Right renal pelvis (tissue), 4 donors: ENCODE data around the gene PALM2AKAP2. TPM values are rescaled to one million over a fixed set of nuclear protein-coding genes. Genes with fewer than 3 reads are reported as not detected.
"Not testable (repeated sequence)": the region's sequence is repeated elsewhere in the genome, so short reads cannot be mapped to it uniquely, and the experiment has no call there.

Experiments
- DNase-seq, 4 donors: peaks; one replicate each; pipeline ENCODE4 v3.0.0-alpha.2; 2013; ENCODE audit warnings: low read depth in 4 of 4, low spot score in 3 of 4, missing footprints in 1 of 4
- polyA plus RNA-seq, 4 donors: library from polyadenylated mRNA; unstranded; fragments of 120-200 nt; gene quantifications; one replicate each; pipeline ENCODE4 v1.2.1, GENCODE V29; 2013; ENCODE audit not compliant: insufficient read length in 4 of 4

The PALM2AKAP2 gene
- polyA plus RNA-seq, 4 donors, result 7.0 to 12.3 (median 9.2) TPM

DNA sequence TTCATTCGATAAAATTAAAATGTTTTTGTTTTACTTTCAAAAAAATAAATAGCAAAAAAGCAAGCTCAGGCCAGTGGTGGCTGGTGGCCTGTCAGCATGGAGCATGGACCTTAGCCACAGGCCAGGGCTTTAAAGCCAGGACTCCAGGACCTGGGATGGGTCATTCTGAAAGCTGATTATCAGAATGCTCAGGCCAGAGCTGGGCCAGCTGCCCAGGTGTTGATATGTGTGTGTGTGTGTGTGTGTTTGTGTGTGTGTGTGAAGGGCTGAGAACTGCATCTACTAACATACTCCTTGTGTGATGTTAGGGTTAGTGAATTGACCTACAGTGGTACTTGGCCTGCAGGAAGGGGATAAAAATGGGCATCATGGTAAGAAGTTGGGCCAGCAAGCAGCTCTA, 21.5 kb downstream of the PALM2AKAP2 start:
- DNase-seq, result no peak

DNA sequence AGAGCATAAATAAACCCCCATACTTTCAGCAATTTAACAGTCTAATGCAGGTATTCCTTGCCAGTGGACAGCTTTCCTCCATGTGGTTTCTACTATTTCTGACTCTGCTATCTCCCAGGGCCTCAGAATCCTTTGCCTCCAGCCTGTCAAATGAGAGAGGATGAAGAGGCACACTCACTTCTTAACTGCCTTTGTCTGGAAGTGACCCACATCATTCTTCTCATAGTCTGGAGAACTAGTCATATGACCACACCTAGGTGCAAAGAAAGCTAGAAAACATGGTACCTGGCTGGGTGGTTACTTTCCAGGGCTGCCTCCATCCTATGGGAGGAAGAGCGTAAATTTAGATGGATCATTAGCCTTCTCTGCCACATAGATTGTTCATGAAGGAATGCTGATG, 22.5 kb downstream of the PALM2AKAP2 start:
- DNase-seq, result no peak

DNA sequence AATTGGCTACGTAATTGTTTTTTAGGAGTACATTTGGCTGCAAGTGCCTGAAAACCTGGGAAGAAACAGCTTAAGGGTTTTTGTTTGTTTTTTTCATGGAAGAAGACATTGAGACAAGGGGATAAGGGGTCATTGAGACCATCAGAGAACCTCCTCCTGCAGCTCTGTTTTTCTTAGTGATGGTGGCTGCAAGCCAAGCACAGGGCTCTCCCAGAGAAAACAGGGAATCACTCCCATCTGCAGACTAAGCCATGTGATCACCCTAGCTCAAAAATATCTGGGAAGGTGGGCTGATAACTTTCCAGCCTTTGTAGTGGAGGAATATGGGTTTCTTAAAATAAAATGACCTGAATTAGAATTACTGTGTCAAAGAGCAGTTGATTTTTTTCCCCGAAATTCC, 25.1 kb downstream of the PALM2AKAP2 start:
- no peak for DNase-seq

DNA sequence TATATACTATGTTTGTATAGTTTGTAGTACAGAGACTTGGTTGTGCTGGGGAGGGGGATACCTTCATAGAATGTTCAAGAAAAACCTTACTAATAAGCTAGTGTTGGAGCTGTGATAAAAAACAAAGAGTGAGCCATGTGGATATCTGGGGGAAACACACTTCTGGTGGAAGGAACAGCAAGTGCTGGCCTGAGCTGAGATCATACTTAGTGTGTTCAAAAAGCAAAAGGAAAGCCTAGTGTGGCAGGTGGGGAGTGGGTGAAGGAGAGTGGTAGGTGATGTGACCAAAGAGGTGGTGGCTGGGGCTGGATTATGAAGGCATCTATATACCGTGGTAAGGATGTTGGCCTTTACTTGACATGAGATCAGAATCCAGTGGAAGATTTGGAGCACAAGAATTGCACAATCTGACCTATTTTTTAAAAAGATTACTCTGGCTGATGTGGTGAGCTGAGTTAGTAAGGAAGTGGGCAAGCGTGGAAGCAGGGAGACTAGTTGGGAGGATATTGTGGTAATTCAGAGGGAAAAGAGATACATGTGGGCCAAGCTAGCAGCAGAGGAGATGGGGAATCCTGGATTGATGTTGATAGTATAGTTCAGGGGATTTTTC, 26.6 kb downstream of the PALM2AKAP2 start:
- DNase-seq, result no peak

DNA sequence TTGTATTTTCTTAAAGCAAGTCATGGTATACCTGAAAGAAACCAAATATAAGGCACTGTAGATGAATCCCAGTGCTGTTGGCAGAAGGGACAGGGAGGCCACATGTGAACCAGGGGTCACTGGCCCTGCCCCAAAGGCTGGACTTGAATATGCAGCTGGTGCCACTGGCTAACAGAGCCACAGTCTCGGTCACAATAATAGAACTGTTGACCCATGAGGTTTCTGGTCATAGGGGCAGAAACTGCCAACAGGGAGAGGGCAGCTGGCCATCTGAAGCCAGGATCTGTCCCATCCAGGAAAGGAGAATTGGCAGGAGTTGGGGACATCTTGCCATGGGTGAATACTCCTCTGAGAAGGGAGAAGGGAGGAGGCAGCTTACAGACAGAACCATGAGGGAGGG, 31.9 kb downstream of the PALM2AKAP2 start:
- DNase-seq, result no peak

DNA sequence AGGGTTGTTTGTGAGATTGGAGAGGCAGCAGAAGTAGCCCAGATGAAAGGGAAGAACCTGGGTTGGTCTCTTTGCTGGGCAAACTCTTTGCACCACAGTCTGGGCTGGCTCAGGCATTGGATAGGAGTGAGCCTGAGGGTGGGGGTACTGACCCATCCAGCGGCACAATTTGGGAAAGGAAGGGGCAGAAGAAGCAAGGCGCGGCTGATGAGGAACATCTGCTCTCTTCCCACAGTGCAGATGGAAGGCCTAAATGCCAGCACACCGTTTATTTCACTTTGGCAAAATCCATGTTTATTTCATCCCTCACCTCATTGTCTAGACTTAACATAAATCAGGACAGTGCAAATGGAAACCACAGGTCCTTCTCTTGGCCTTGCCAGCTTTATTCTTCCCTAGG, 32.3 kb downstream of the PALM2AKAP2 start:
- DNase-seq, result no peak

DNA sequence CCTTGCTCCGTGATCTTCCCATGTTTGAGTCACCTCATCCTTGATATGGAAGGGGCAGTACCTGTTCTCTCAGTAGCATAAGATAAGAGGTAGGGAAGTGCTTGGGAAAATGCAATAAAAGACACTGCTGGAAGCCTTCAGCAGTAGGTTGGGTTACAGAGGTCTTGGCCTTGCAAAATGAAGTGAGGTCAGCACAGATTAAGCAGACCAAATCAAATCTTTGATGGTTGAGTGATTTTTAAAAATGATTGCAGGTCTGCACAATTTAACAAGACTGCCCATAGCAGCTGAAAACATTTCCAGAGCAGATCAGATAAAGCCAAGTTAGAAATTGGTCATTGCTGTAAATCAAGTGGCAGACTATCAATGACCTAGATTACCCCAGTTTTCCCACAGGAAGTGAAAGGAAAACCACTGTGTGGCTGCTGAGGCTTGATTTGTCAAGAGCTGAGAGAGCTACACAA, 32.9 kb downstream of the PALM2AKAP2 start:
- no peak for DNase-seq

DNA sequence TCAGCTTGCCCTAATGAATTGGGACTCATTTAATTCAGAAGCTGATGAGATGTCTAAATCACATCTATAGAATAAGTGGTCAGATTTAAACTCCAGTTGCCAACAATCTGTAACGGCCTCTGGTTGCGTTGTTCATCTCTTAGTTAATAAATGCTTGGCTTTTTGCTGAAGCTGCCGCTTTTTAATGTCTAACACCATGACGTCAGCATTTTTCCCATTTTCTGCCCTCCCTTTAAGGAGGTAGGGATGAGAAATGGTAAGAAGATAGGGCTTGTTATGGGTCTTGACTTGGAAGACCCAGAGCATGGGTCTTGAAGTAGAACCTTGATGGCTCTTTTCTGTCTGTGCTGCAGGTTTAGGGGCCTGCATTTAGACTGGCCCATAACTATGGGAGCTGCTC, 33.3 kb downstream of the PALM2AKAP2 start:
- DNase-seq, result no peak

DNA sequence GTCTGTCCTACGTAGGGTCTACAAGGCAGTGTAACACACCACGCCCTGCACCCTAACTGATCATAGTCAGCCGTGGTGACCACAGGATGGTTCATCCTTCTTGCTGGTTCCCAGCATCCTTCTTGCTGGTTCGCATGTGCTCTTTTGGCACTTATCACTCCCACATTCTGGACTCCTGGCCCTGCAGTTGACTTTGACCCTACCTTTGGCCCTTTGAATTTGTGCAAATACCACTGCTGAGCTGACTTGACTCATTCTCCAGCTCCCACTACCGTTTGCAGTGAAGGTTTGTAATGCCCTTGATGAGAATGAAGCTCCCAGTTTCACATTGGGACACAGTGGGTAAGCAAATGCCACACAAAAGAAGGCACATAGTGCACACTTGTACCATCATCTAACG, 33.8 kb downstream of the PALM2AKAP2 start:
- DNase-seq, result no peak

DNA sequence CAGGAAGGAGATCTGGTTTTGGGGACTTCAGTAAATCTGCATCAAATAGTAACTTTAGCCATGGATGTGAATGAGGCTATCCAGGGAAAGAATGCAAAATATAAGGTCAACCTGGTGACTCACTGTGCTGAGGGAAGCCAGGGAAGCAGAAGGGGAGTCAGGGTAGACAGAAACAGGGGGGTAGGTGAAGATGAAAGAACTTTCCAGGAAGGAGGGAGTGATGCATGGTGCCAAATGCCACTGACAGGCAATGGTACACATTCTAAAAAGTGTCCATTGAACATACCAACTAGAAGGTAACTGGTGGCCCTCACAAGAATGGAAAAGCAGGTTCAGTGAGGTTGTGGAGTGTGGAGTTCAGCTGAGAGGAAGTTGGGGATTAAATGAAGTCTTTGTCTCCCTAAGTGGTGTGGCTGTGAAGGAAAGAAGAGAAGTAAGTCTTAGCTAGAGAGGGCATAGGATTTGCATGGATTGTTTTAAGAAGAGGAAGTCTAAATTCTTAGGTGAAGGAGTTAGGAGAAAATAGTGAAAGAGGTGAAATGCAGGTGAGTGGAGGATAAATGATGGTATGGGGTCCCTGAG, 35.5 kb downstream of the PALM2AKAP2 start:
- DNase-seq, result no peak

DNA sequence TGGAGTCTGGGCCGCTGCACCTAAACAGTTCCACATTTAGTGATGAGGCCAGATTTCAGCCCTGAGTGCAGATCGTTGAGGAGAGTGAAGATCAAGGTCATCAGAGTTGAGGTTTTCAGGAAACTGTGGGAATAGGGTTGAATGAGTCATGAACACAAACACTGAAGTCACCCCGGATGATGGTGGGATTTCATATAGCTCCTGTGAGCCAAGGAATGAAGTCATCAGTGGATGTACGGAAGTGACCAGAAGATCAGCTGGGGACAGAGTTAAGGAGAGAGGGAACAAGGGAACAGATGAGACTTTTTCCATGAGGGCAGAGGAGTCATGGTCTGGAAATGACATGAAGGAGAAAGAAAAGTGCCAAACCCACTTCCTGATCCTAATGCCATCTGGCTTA, 36.5 kb downstream of the PALM2AKAP2 start:
- DNase-seq, result no peak

DNA sequence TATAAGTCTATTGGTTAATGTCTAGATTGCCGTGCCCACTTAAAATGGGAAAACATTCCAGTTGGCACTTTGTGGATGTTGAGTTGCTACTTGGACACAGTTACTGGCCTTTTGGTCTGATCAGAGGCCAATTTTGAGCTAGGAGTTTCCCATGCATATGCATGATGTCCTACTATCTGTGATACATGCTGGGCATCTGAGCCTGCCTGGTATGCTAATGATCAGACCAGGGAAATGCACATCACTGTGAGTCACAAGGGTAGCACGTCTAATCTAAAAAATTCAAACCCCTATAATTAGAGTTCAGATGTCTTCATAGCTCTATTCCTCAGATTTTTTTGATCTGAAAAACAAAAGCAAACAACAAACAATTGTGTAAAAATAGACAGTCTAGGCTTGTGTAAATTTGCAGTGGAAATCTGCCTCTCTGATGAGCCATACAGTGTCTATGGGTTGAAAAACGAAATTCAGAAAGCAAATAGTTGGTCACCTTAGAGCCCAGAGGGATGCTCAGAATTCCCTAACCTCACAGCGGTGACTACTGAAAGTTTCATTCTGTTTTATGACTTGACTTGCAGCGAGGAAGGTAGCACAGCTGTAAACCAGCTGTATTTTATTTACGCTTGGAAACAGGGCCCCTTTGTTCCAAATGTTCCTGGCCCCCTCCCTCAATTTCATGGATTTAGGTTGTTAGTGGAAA, 37.3 kb downstream of the PALM2AKAP2 start:
- DNase-seq, result no peak

DNA sequence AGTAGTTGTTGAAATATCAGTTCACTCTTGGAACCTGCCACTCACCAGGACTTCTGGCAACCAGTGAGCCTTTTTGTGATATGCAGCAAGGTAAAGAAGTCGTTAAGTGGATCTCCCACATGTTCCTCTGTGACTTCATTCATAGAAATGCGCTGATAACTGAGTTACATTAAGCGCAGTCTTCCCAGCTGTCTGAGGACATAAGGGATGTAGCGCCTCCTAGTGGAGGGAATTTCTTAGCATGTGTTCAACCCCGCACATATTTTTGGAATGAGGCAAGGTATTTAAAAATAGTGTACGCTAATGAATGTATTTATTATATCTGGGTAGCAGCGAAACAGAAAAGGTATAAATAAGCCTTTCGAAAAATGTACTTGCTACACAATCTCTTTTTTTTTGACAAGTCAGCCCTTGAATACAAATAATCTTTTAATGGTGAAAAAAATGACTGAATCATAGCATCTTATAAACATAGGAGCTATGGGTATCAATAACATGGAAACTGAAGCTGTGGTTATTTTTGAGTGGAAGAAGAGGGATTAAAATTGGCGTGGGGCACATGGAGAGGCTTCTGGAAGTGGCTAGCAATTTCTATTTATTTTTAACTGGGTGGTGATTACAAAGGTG, 38.0 kb downstream of the PALM2AKAP2 start:
- peak; percentile 93 to 97 (median 95) for DNase-seq

DNA sequence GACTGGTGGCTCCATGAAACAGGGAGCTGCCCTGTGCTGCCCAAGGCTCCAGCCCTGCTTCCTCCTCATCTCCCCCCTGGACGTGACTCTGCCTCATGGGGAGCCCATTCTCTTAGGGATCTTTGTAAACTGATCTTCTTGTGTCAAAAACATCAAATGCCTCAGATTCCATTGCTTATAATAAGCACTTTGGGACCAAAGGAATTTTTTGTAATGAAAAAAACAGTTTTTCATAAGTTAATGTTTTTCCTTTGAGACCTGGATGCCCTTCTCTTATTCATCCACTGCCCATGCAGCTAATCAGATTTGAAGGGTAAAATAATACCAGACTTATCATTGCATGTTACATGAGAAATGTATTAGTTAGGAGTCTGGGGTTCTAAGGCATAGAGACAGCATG, 41.7 kb downstream of the PALM2AKAP2 start:
- no peak for DNase-seq

DNA sequence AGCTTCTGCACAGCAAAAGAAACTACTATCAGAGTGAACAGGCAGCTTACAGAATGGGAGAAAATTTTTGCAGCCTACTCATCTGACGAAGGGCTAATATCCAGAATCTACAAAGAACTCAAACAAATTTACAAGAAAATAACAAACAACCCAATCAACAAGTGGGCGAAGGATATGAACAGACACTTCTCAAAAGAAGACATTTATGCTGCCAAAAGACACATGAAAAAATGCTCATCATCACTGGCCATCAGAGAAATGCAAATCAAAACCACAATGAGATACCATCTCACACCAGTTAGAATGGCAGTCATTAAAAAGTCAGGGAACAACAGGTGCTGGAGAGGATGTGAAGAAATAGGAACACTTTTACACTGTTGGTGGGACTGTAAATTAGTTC, 45.4 kb downstream of the PALM2AKAP2 start:
- DNase-seq, result not testable (repeated sequence)

DNA sequence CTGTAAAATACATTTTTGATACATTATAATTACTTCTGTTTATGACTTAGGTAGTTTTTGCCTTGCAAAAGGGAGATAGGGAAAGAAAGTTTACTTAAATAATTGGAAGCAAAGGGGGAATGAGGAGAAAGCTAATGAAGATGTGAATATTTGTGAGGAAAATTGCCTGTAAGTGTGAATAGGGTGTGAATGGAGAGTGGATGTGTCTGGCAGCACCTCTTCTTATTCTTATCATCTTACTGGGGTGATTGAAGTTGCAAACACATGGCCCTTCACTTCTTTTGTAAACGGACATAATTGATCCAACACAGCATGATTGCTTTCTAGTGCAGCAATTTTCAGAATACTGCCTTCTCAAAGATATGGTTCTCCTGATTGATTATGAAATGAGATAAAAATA, 46.6 kb downstream of the PALM2AKAP2 start:
- no peak for DNase-seq

DNA sequence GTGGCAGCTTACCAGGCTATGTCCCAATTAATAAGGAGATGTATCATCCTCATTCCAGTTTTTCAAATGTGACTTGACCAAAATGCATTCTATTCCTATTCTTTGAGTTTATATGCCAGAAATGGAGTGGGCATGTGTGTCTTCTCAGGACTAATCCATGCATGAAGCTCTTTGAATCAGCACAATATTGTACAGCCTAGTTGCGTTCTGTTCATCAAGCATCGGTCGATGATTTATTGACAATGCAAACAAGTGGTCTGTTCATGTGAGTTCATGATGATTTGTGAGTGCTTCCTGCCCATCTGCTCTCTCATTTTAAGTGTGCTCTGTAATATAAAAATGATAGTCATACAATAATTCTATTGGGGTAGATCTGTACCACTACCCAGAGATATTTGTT, 48.3 kb downstream of the PALM2AKAP2 start:
- no peak for DNase-seq
